ENCODE data around the gene ABHD12B.

Gene ABHD12B

GRCh38 chr14:50871914-50872732 lies at the start of gene ABHD12B:
Gene ABHD12B, plus strand, starts transcription at chr14:50872053. Its CDS starts 122 bp downstream, at chr14:50872175.
- H3K27ac ChIP-seq: no peak within 1 kb of the TSS
- TF ChIP-seq CTCF (IDR thresholded peaks at IDR 0.05): no peak
- no peak for DNase-seq (ENCODE audit: low spot score)
- H3K4me3 ChIP-seq: peak within 1 kb of the TSS; percentile 62

GRCh38 chr14:50822501-50823042 lies 49.3 kb upstream of the ABHD12B start:
- Histone ChIP-seq H3K4me3 (no peak overlapping the region), H3K27ac (no peak overlapping the region)
- no peak for TF ChIP-seq CTCF (IDR thresholded peaks at IDR 0.05)
- no peak for DNase-seq (ENCODE audit: low spot score)

GRCh38 chr14:50823051-50823761 lies 48.6 kb upstream of the ABHD12B start:
- TF ChIP-seq CTCF (IDR thresholded peaks at IDR 0.05): no peak
- Histone ChIP-seq H3K27ac (no peak overlapping the region), H3K4me3 (no peak overlapping the region)
- no peak for DNase-seq (ENCODE audit: low spot score)

GRCh38 chr14:50823762-50824636 lies 47.9 kb upstream of the ABHD12B start:
- Histone ChIP-seq H3K27ac (no peak overlapping the region), H3K4me3 (no peak overlapping the region)
- no peak for TF ChIP-seq CTCF (IDR thresholded peaks at IDR 0.05)
- no peak for DNase-seq (ENCODE audit: low spot score)

- Histone ChIP-seq H3K4me3 (no peak overlapping the region), H3K27ac (no peak overlapping the region)
- no peak for TF ChIP-seq CTCF (IDR thresholded peaks at IDR 0.05)
- DNase-seq (ENCODE audit: low spot score): no peak
These were observed 46.5 kb upstream of the ABHD12B start for GRCh38 chr14:50825307-50825706.

GRCh38 chr14:50826681-50827080 lies 45.2 kb upstream of the ABHD12B start:
- no peak for DNase-seq (ENCODE audit: low spot score)

More at GRCh38 chr14:50826681-50827080, 45.2 kb upstream of the ABHD12B start:
- Histone ChIP-seq H3K4me3 (no peak overlapping the region), H3K27ac (no peak overlapping the region)
- no peak for TF ChIP-seq CTCF (IDR thresholded peaks at IDR 0.05)
